Hematopoietic multipotent progenitor cell treated with erythropoietin and hydrocortisone succinate and interleukin-3 and kit ligand, for 6 days (in vitro differentiated cells): ENCODE measurements around the gene MKNK1.

Experiments used
- DNase-seq: peaks from one replicate; pipeline ENCODE4 v3.0.0-alpha.2; 2015

MKNK1 gene

DNA sequence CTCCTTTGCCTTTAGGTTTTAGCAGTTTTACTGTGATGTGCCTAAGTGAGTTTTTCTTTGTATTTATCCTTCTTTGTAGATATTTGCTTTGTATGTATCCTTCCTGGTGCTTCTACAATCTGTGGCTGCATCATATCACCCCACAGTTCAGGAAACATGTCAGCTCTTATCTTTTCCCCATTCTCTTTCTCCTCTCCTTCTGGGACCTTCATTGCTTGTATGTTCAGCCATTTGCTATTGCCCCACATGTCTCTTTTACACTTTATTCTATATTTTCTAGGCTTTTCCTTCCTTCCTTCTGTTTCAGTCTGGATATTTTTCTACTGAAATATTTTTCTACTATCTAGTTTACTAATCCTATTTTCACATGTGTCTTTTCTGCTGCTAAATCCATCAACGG, 67.5 kb downstream of the MKNK1 start:
- DNase-seq: no peak

DNA sequence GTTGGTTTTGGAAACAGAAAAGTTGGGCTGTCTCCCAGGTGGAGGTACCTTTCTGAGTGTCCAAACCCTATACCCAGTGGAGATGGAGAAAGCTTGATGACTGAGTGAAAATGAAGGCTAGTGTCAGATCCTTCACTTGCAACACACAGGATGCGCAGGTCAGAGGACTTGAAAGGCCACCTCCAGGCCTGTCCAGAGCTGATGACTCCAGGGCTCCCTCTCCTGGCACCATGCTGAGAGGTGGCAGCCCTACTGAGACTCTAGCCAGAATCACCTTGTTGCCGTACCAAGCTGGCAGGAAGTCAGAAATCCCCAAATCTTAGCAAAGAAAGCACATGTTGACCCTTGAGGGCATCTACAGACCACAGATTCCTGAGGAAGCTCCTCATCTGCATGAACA, 69.0 kb downstream of the MKNK1 start:
- peak; percentile 69 for DNase-seq

DNA sequence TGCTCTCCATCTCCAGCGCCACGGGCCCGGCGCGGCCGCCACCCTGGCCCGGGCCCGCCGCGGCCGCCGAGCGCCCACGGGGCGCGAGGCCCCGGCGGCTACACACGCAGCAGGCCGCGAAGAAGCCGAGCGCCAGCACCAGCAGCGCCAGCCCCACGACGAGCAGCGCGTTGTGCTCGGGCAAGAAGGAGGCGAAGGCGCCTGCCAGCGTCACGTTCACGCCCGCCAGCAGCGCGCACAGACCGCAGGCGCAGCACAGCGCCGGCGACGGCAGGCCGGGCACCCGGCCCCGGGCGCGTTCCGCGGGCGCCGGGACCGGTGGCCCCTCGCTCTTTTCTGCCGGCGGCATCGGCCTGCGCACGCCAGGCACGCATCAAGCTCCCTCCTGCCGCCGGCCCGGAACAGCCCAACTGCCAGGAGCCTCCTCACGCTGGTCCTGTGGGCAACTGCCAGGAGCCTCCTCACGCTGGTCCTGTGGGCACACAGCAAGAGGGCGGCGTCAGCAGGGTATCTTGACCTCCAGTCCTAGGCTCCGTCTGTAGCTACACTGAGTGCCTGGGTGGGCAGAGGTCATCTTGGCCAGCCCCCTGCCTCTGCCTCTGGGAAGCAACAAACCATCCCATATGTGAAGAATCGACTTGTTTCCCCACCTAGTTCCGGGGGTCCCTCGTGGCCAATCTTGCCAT, 70.7 kb downstream of the MKNK1 start:
- DNase-seq: peak; percentile 49

DNA sequence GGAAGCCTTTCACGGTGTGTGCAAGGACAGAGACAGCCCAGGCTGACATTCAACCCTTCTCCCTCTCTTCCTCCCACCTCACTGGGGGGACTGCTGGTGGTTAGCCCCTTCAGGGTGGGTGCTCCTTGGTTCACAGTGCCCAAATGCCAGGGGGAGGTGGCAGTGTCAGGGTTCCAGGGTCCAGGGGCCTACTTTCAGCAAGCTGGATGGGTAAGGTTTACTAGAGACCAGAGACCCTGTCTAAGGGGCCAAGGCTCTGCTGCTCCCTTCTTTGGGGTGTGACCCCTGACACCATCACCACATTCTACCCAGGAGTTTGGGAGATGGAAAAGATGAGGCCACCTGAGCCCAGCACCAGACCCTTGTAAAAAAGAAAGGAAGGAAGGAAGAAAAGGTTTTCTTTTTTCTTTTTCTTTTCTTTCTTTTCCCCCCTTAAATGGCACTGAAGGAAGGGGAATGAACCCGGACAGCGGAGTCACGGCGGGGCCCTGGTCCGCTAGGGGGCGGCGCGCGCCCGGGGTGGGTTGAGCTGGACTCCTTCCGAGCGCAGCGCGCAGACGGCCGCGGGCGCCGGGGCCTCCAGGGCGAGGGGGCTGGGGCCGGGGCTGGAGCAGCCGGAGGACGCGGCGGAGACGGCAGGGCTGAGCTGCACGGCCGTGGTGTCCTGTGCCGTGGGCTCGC, 71.4 kb downstream of the MKNK1 start:
- peak; percentile 76 for DNase-seq

DNA sequence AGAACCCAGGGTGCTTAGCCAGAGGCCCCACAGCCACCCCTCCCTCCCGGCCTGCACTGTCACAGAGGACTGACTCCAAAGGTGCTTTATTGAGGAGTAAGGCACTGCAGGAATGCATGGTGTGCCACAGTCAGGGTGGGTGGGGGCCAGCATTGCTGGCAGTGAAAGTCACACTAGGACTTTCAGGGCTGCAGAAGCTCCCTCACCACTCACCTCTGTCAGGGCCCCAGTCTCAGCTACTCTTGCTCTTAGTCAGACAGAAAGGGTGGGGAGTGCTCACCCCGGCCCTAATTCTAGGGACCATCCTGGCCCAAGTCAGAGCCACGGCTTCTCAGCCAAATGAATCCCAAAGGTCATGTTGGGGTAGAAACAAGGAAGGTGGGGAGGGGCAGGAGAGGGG, 72.0 kb downstream of the MKNK1 start:
- DNase-seq: no peak

- DNase-seq: no peak
Observed at GRCh38 chr1:46530791-46531409, 73.2 kb downstream of the MKNK1 start.

DNA sequence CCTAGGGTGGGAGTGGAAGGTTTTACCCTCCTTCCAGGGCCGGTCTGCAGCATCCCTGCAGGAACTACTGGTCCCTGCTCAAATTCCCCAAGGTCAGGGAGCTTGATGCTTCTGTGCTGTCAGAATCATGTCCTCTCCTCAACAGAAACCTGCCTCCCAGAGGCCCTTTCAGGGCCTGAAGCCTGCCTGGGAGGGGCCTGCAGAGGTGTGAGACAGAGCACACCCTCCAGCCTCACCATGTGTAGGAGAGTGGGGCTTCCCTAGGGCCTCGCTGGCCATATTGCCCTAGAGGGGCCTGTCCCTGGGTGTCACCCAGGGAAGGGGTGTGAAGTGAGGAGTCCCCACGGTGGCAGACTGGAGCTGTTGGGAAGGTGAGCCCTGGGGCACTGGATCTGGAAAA, 73.8 kb downstream of the MKNK1 start:
- no peak for DNase-seq

DNA sequence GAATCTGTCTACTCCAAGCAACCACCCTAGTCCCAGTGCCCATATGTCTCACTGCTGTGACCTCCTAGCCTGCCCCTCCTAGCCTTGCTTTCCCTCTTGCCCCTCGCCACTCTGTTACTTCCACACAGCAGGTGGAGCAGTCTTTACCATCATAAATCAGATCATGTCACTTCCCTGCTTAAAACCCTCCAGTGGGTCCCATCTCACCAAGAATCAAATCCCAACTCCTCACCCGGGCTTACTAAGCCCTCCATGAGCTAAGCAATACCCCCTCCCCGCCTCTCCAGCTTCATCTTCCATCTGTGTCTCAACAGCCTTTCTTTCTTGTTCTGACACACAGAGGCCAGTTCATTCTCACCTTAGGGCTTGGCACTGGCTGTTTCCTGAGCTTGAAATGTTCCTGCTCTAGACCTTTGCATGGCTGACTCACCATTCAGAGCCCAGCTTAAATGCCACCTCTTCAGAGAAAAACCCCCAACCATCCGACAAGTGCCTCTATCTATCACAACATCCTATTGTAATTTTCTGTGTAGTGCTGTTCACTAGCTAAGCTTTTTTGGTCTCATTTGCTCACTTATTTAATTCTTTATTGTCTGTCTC, 74.9 kb downstream of the MKNK1 start:
- no peak for DNase-seq

DNA sequence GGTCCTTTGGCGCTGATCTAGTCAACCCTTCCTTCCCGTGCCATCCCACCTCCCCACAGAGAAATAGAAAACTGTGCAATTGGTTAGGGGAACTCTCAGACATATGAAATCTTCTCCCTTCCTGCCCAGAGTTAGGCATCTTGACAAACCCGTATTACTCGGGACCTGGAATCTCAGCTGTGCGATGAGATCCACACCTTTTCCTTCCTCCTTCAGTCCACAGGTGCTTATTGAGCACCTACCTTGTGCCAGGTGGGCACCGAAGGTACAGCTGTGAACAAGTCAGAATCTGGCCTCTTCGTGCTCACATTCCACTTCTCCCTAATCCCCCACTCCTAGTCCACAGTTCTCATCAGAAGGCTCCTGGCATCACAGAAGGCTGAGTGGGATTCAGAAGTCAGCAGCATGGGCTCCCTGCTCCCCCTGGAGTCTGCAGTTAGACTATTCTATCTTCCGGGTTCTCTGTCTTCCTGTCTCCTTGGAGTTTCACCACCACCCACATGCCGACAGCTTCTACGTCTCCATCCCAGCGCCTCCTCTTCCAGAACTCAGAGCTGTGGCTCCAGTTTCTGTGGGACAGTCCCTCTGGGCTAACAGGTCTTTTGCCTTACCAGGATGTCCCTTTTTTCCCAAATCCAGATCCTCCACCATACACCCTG, 75.6 kb downstream of the MKNK1 start:
- DNase-seq: peak; percentile 43

GRCh38 chr1:46527474-46528296, 76.4 kb downstream of the MKNK1 start:
- DNase-seq: peak; percentile 90

- DNase-seq: no peak
Observed at GRCh38 chr1:46526691-46527291, 77.3 kb downstream of the MKNK1 start.

GRCh38 chr1:46526013-46526690, 77.9 kb downstream of the MKNK1 start:
- no peak for DNase-seq

GRCh38 chr1:46525253-46525983, 78.7 kb downstream of the MKNK1 start:
- no peak for DNase-seq

DNA sequence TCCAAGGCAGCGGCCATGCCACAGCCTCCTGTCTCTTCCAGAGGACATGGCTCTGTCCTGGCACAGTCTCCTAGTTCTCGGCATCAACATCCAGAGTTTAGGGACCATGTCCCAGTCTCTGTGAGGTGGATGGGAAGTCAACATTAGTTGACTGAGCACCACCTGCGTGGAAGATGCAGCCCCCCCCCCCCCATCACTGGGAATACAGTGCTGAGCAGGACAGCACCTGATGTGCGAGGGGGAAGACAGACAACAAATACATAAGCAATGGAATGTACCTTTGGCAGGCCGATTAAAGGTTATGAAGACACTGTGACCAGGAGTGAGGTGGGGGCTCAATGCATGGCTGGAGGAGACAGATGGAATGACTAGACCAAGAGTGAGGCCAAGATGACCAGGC, 79.2 kb downstream of the MKNK1 start:
- no peak for DNase-seq

DNA sequence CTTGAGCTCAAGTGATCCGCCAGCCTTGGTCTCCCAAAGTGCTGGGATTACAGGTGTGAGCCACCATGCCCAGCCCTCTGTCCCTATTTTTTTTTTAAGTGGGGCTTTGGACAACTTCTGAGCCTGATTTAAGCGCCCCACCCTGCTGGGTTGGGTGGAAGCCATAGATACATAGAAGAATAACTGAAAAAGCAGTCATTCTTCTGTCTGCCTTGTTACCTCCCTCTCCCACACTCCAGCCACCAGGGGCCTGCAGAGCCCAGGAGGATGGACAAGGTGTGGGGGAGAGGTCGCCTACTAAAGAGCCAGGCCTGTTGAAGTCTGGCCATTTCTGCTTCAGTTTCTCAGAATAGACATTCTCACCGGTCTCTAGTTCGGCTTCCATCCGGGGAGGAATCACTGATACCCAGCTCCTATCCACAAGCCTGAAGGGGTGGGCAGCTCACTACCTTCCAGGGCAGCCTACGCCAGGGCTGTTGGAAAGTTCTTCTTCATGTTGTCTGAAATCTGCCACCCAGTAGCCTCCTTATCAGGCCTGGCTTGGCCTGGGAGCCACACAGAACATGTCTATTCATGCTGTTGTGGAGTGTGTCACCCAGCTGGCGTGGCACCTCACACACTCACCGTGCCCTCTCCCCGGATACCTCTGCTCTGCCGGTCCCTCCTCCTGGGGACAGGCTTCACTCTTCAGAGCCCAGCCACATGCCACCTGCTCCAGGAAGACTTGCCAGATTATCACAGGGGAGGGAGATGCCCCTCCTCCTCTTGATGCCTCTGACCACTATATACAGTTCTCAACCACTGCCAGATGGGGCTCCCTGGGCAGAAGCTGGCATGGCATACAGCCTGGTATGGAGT, 80.3 kb downstream of the MKNK1 start:
- peak; percentile 69 for DNase-seq

DNA sequence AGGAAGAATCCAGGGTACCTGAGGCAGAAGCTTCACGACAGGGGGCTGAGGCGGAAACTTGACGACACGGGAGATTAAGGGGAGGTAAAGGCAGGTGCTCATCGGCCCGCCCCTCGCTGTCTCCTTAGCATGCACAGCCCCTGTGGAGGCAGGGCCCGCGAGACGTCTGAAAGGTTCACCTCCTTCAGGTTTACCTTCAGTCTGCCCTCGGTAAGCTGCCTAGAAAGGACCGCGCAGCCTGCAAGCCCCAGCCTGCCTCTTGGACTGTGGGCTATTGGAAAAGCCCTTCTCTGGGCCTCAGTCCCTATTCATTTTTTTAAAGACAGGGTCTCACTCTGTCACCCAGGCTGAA, 81.1 kb downstream of the MKNK1 start:
- no peak for DNase-seq

DNA sequence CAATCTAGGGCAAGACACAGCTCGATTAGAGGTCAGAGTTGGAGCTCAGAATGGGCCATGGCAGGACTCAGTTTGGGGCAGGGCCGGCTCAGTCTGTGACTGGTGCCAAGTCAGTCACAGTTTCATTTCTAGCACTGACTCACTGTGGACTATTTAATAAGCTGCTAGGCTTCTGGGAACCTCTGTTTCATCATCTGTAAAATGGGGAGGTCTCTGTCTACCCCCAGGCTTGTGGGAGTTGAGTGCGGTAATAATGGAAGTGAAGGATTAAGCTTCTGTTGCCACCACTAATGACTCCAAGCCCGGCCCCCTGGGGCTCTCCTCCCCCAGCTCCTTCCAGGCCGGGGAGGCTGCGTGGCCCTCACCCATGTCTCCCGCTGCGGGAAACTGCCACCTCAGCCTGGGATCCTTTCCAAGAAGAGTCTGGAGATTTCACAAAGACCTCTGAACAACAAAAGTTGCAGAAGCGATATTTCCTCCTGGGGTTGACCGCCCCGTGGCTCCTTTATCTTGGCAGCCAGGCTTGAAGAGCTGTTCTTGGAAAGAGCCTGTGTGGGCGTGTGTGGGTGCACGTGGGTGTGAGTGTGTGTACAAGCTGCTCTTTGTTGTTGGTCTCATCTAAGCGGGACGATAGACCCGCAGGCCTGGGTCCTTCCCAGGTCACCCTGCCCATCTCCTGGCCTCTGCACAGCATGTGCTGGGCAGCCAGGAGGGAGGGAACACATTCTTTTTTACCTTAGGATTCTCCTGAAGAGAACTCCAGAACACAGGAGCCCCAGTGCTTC, 81.7 kb downstream of the MKNK1 start:
- DNase-seq: peak; percentile 98

DNA sequence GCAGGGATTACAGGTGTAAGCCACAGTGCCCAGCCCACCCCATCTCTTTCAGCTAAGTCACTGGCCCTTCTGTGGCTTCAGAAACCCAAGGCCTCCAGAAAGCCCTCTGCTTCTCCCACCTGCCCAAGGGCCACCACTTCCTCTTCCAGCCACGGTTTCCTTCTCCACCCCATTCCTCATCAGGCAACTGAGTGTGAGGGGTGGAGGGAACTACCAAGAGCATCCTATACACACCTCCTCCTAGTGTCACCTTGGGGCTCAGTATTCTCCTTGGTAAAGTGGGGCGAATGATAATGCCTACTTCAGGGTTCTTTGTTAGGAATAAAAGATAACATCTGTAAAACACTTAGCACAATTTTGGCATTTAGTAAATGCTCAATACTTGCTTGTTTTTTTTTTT, 82.7 kb downstream of the MKNK1 start:
- DNase-seq: no peak
